GM12892 (cell line): Measurements from ENCODE around the gene PLAGL2.

Experiments used
- POLR2A ChIP-seq: IDR thresholded peaks from 2 replicates; pipeline ENCODE4 v1.6.1; 2011; ENCODE audit warnings: low read depth, low read length, control low read depth
- POLR2AphosphoS5 ChIP-seq: IDR thresholded peaks from 2 replicates; pipeline ENCODE4 v1.6.1; 2011; ENCODE audit warnings: low read depth, low read length, control low read depth
- TAF1 ChIP-seq: IDR thresholded peaks from 2 replicates; pipeline ENCODE4 v1.6.1; 2011; ENCODE audit warnings: low read depth, mild to moderate bottlenecking, control low read depth, low read length, borderline replicate concordance

DNA sequence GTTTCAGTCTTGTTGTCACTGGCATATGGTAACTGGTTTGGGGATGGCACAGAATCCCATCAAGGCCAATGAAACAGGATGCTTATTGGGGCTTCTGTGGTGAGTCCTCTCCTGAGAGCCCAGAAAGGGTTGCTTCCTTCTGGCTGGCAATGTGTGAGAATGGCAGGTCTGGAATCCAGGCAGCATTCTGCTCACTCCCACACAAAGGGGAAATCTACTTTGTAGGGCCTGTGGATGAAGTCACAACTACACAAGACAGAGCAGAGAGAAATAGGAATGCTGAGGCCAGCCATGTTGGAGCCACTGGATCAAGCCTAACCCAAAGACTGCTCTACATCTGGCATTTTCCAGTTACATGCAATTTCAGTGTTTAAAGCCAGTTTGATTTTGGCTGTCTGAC is 15.7 kb downstream of the PLAGL2 start:
- TF ChIP-seq POLR2A = no peak
- TF ChIP-seq POLR2AphosphoS5 = no peak
- TF ChIP-seq TAF1 = no peak
